Measurements from ENCODE around the gene TLE3. TPM values are rescaled to one million over a fixed set of nuclear protein-coding genes. Genes with fewer than 3 reads are reported as not detected.

TLE3 gene
- total RNA-seq, 1 donor from 2014 or later = 109 TPM

- peaks cover 16% of the 10 kb centered on the region for H3K36me3 Mint-ChIP-seq
- DNase-seq (ENCODE audit: extremely low spot score, unreplicated experiment) = no peak
- H3K4me1 Mint-ChIP-seq (ENCODE audit: unreplicated experiment) = peaks cover 31% of the 10 kb centered on the region
- no peak for TF ChIP-seq CTCF (conservative IDR thresholded peaks at IDR 0.05)
- peak overlapping the region; percentile 41 for H3K4me3 Mint-ChIP-seq
- H3K9me3 Mint-ChIP-seq = peaks cover 5% of the 10 kb centered on the region
- H3K27me3 Mint-ChIP-seq = peaks cover 9% of the 10 kb centered on the region
- H3K27ac Mint-ChIP-seq = no peak overlapping the region
Measured at GRCh38 chr15:70046679-70047369, 50.9 kb downstream of the TLE3 start.

- H3K9me3 Mint-ChIP-seq = peaks cover 5% of the 10 kb centered on the region
- no peak overlapping the region for H3K4me3 Mint-ChIP-seq
- no peak for TF ChIP-seq CTCF (conservative IDR thresholded peaks at IDR 0.05)
- DNase-seq (ENCODE audit: extremely low spot score, unreplicated experiment) = no peak
- H3K36me3 Mint-ChIP-seq = peaks cover 13% of the 10 kb centered on the region
- H3K27ac Mint-ChIP-seq = no peak overlapping the region
- peaks cover 11% of the 10 kb centered on the region for H3K27me3 Mint-ChIP-seq
- peaks cover 21% of the 10 kb centered on the region for H3K4me1 Mint-ChIP-seq (ENCODE audit: unreplicated experiment)
Measured at GRCh38 chr15:70045045-70045444, 52.7 kb downstream of the TLE3 start.

- no peak for DNase-seq (ENCODE audit: extremely low spot score, unreplicated experiment)
- Mint-ChIP-seq H3K27me3 (peaks cover 11% of the 10 kb centered on the region), H3K27ac (no peak overlapping the region), H3K36me3 (peaks cover 13% of the 10 kb centered on the region), H3K9me3 (peaks cover 5% of the 10 kb centered on the region), H3K4me3 (no peak overlapping the region), H3K4me1 (ENCODE audit: unreplicated experiment) (peaks cover 14% of the 10 kb centered on the region)
- TF ChIP-seq CTCF (conservative IDR thresholded peaks at IDR 0.05) = no peak
Measured at GRCh38 chr15:70044168-70044567, 53.5 kb downstream of the TLE3 start.

- DNase-seq (ENCODE audit: extremely low spot score, unreplicated experiment) = no peak
- H3K36me3 Mint-ChIP-seq = peaks cover 13% of the 10 kb centered on the region
- no peak overlapping the region for H3K27ac Mint-ChIP-seq
- no peak overlapping the region for H3K4me3 Mint-ChIP-seq
- H3K4me1 Mint-ChIP-seq (ENCODE audit: unreplicated experiment) = peaks cover 9% of the 10 kb centered on the region
- H3K27me3 Mint-ChIP-seq = peaks cover 16% of the 10 kb centered on the region
- TF ChIP-seq CTCF (conservative IDR thresholded peaks at IDR 0.05) = no peak
- H3K9me3 Mint-ChIP-seq = peaks cover 5% of the 10 kb centered on the region
Measured at GRCh38 chr15:70043590-70043989, 54.1 kb downstream of the TLE3 start.

- TF ChIP-seq CTCF (conservative IDR thresholded peaks at IDR 0.05) = no peak
- DNase-seq (ENCODE audit: extremely low spot score, unreplicated experiment) = no peak
- H3K36me3 Mint-ChIP-seq = peaks cover 13% of the 10 kb centered on the region
Measured at GRCh38 chr15:70042553-70043214, 55.0 kb downstream of the TLE3 start.

More at GRCh38 chr15:70042553-70043214, 55.0 kb downstream of the TLE3 start:
- no peak overlapping the region for H3K27ac Mint-ChIP-seq
- peaks cover 5% of the 10 kb centered on the region for H3K9me3 Mint-ChIP-seq
- peaks cover 9% of the 10 kb centered on the region for H3K4me1 Mint-ChIP-seq (ENCODE audit: unreplicated experiment)
- no peak overlapping the region for H3K4me3 Mint-ChIP-seq
- peaks cover 20% of the 10 kb centered on the region for H3K27me3 Mint-ChIP-seq
